H9 (cell line): ENCODE results near the gene CDC25A. TPM values are rescaled to one million over a fixed set of nuclear protein-coding genes. Genes with fewer than 3 reads are reported as not detected.
"Not testable (repeated sequence)": the region's sequence is repeated elsewhere in the genome, so short reads cannot be mapped to it uniquely, and the experiment has no call there.

Experiments used
- DNase-seq: peaks from one replicate; pipeline ENCODE4 v3.0.0-alpha.2; 2017
- H2AFZ ChIP-seq: one replicate; pipeline ENCODE4 v1.6.1; 2013; ENCODE audit warnings: mild to moderate bottlenecking, low read length, control low read depth, moderate library complexity
- H2AK5ac ChIP-seq: 2 replicates; pipeline ENCODE4 v1.6.1; 2013; ENCODE audit warnings: low read length, control low read depth, mixed read lengths; ENCODE audit not compliant: insufficient read length
- H2BK120ac ChIP-seq: one replicate; pipeline ENCODE4 v1.6.1; 2013; ENCODE audit warnings: low read depth, mild to moderate bottlenecking, low read length, control low read depth, inconsistent platforms; ENCODE audit not compliant: poor library complexity, severe bottlenecking
- H2BK12ac ChIP-seq: 2 replicates; pipeline ENCODE4 v1.6.1; 2013; ENCODE audit warnings: low read length, control low read depth, mixed read lengths, low read depth; ENCODE audit not compliant: insufficient read length
- H2BK15ac ChIP-seq: 2 replicates; pipeline ENCODE4 v1.6.1; 2013; ENCODE audit warnings: low read depth, low read length, control low read depth
- H2BK20ac ChIP-seq: one replicate; pipeline ENCODE4 v1.6.1; 2013; ENCODE audit warnings: low read depth, mild to moderate bottlenecking, low read length, control low read depth, inconsistent platforms; ENCODE audit not compliant: poor library complexity, severe bottlenecking
- H2BK5ac ChIP-seq: 2 replicates; pipeline ENCODE4 v1.6.1; 2013; ENCODE audit warnings: low read length, control low read depth, mixed read lengths; ENCODE audit not compliant: insufficient read length
- H3K14ac ChIP-seq: 2 replicates; pipeline ENCODE4 v1.6.1; 2013; ENCODE audit warnings: low read length, control low read depth; ENCODE audit not compliant: insufficient read depth
- H3K18ac ChIP-seq: 2 replicates; pipeline ENCODE4 v1.6.1; 2013; ENCODE audit warnings: low read depth, mild to moderate bottlenecking, mixed read lengths, low read length, control low read depth; ENCODE audit not compliant: insufficient read length
- H3K23ac ChIP-seq: 2 replicates; pipeline ENCODE4 v1.6.1; 2013; ENCODE audit warnings: low read length, control low read depth, mixed read lengths, low read depth; ENCODE audit not compliant: insufficient read length
- H3K23me2 ChIP-seq: 2 replicates; pipeline ENCODE4 v1.6.1; 2013; ENCODE audit warnings: low read depth, mild to moderate bottlenecking, mixed read lengths, low read length, control low read depth; ENCODE audit not compliant: insufficient read length, poor library complexity, severe bottlenecking
- H3K27ac ChIP-seq: 2 replicates; pipeline ENCODE4 v1.5.1; 2013; ENCODE audit warnings: low read length, control low read depth, mixed read lengths, low read depth; ENCODE audit not compliant: insufficient read length
- H3K27me3 ChIP-seq: 2 replicates; pipeline ENCODE4 v1.6.1; 2013; ENCODE audit warnings: low read length, control low read depth, inconsistent platforms; ENCODE audit not compliant: insufficient read depth
- H3K4ac ChIP-seq: 2 replicates; pipeline ENCODE4 v1.6.1; 2013; ENCODE audit warnings: low read depth, mild to moderate bottlenecking, control low read depth, inconsistent platforms, low read length, moderate library complexity
- H3K4me1 ChIP-seq: 2 replicates; pipeline ENCODE4 v1.6.1; 2013; ENCODE audit warnings: low read length, control low read depth, inconsistent platforms; ENCODE audit not compliant: insufficient read depth
- H3K4me2 ChIP-seq: 2 replicates; pipeline ENCODE4 v1.6.1; 2013; ENCODE audit warnings: low read length, control low read depth, mixed read lengths; ENCODE audit not compliant: insufficient read length, insufficient read depth
- H3K56ac ChIP-seq: 2 replicates; pipeline ENCODE4 v1.6.1; 2013; ENCODE audit warnings: low read depth, mild to moderate bottlenecking, mixed read lengths, low read length, control low read depth; ENCODE audit not compliant: insufficient read length
- H3K79me1 ChIP-seq: 2 replicates; pipeline ENCODE4 v1.6.1; 2013; ENCODE audit warnings: low read depth, mild to moderate bottlenecking, moderate library complexity, low read length, control low read depth, inconsistent platforms; ENCODE audit not compliant: insufficient read depth, poor library complexity, severe bottlenecking
- H3K79me2 ChIP-seq: 2 replicates; pipeline ENCODE4 v1.6.1; 2013; ENCODE audit warnings: low read length, control low read depth, inconsistent platforms; ENCODE audit not compliant: insufficient read depth
- H3K9ac ChIP-seq: 2 replicates; pipeline ENCODE4 v1.6.1; 2013; ENCODE audit warnings: low read length, control low read depth, mixed read lengths; ENCODE audit not compliant: insufficient read length; ENCODE audit errors: extremely low read depth
- H3K9me3 ChIP-seq: one replicate; pipeline ENCODE4 v1.6.1; 2013; ENCODE audit warnings: low read depth, low read length, inconsistent platforms; ENCODE audit not compliant: control insufficient read depth
- H3T11ph ChIP-seq: one replicate; pipeline ENCODE4 v1.6.1; 2013; ENCODE audit warnings: mild to moderate bottlenecking, low read length, control low read depth, inconsistent platforms
- H4K20me1 ChIP-seq: one replicate; pipeline ENCODE4 v1.6.1; 2013; ENCODE audit not compliant: control insufficient read depth, insufficient read length, insufficient read depth
- H4K5ac ChIP-seq: 2 replicates; pipeline ENCODE4 v1.6.1; 2013; ENCODE audit warnings: low read depth, mild to moderate bottlenecking, mixed read lengths, low read length, control low read depth; ENCODE audit not compliant: insufficient read length
- H4K8ac ChIP-seq: replicated peaks from 2 replicates; pipeline ENCODE4 v1.6.1; 2013; ENCODE audit warnings: low read length, control low read depth, mixed read lengths, low read depth; ENCODE audit not compliant: insufficient read length
- H4K91ac ChIP-seq: 2 replicates; pipeline ENCODE4 v1.6.1; 2013; ENCODE audit warnings: low read depth, mild to moderate bottlenecking, moderate library complexity, mixed read lengths, low read length, control low read depth; ENCODE audit not compliant: insufficient read length
- H3K27ac Mint-ChIP-seq, 3 experiments: 2 replicates in 2 of 3; 3 replicates in 1 of 3; pipeline ENCODE4 v1.8.0; 2020 to 2021; ENCODE audit warnings: mixed read lengths in 3 of 3, mild to moderate bottlenecking in 1 of 3, moderate library complexity in 1 of 3
- H3K27me3 Mint-ChIP-seq: 2 replicates; pipeline ENCODE4 v1.8.0; 2021; ENCODE audit warnings: low read depth, mild to moderate bottlenecking, moderate library complexity, mixed read lengths
- H3K36me3 Mint-ChIP-seq, 3 experiments: 2 replicates in 2 of 3; 3 replicates in 1 of 3; pipeline ENCODE4 v1.8.0; 2020 to 2021; ENCODE audit warnings: low read depth in 3 of 3, mixed read lengths in 3 of 3; ENCODE audit not compliant: insufficient read depth in 1 of 3
- H3K4me1 Mint-ChIP-seq, 2 experiments: 2 replicates each; pipeline ENCODE4 v1.8.0; 2020; ENCODE audit warnings: mixed read lengths in 2 of 2
- H3K4me3 Mint-ChIP-seq, 2 experiments: 2 replicates in 1 of 2; 3 replicates in 1 of 2; pipeline ENCODE4 v1.8.0; 2020 to 2021; ENCODE audit warnings: mild to moderate bottlenecking in 2 of 2, mixed read lengths in 2 of 2, moderate library complexity in 1 of 2
- H3K9me3 Mint-ChIP-seq, 2 experiments: 2 replicates in 1 of 2; 3 replicates in 1 of 2; pipeline ENCODE4 v1.8.0; 2020; ENCODE audit warnings: mild to moderate bottlenecking in 2 of 2, mixed read lengths in 2 of 2, moderate library complexity in 1 of 2
- WGBS: extraction: QIAGEN DNeasy Blood & Tissue Kit; methylation state at CpG from one replicate; pipeline ENCODE4 v1.1.7; 2013; ENCODE audit warnings: missing lambda C conversion rate, low lambda C conversion rate, mixed read lengths; ENCODE audit not compliant: insufficient read length; ENCODE audit errors: extremely low coverage; 5-methylcytosine and 5-hydroxymethylcytosine counted together
- total RNA-seq: library from RNA; stranded (reverse); gene quantifications from 2 replicates; pipeline ENCODE4 v1.2.1, GENCODE V29; 2021
- TF ChIP-seq, protein P1 (sequence below): fragments of 200-600 bp; sonication (generic); conservative IDR thresholded peaks from 3 replicates; pipeline ENCODE4 v1.8.0; 2021; ENCODE audit warnings: antibody characterized with exemption, mild to moderate bottlenecking

CDC25A gene
- total RNA-seq, 1 experiment from 2014 or later = 83.3 TPM

DNA sequence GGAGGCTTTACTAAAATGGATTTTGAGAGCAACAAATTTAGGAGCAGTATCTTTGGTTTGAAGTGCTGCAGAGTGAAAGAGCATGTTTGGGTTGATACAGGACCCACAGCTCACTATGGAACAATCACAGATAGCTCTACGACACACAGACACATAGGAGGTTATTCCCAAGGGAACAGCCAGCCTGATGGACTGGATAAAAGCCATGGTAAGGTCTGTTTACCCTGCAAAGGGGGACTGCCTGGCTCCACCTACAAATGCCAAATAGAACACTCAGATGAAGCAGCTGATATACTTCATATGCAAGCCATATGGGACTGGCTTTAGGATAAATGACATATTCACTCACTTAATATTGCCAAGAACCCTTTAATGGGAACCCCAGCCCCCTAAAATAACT lies 75.4 kb downstream of the CDC25A start:
- DNase-seq = no peak
- Histone ChIP-seq H4K91ac (no peak overlapping the region), H3K4me1 (0 out of 2 replicates have a peak, but pooled peaks cover 4% of the 10 kb centered on the region), H3K27me3 (no peaks in the 10 kb centered on the region), H3K9ac (no peak overlapping the region), H3K56ac (no peak overlapping the region), H2AK5ac (no peak overlapping the region), H3K9me3 (no peaks in the 10 kb centered on the region), H2BK120ac (no peak overlapping the region), H2BK5ac (no peak overlapping the region), H2BK15ac (no peak overlapping the region), H2AFZ (peak overlapping the region; percentile 54), H2BK20ac (no peak overlapping the region), H4K20me1 (no peaks in the 10 kb centered on the region), H4K5ac (no peak overlapping the region), H3K4me2 (no peak overlapping the region), H3K79me1 (no peaks in the 10 kb centered on the region), H2BK12ac (no peak overlapping the region), H3K18ac (no peak overlapping the region), H3K23me2 (no peaks in the 10 kb centered on the region), H4K8ac (no peak overlapping the region), H3K27ac (no peak overlapping the region), H3K23ac (no peak overlapping the region), H3K4ac (no peak overlapping the region), H3T11ph (no peak overlapping the region), H3K14ac (no peak overlapping the region), H3K79me2 (no peaks in the 10 kb centered on the region)
- H3K27me3 Mint-ChIP-seq = no peaks in the 10 kb centered on the region
- no peak overlapping the region for H3K4me3 Mint-ChIP-seq
- peaks cover 13 to 15% of the 10 kb centered on the region in 2 experiments for H3K4me1 Mint-ChIP-seq
- H3K9me3 Mint-ChIP-seq = peaks cover 2 to 6% of the 10 kb centered on the region in 2 experiments; a peak in 2 of 5 replicates
- no CpG with 5 or more reads among the region's 1 CpG for WGBS
- peaks cover 0 to 9% (median 3%) of the 10 kb centered on the region in 3 experiments; a peak in 3 of 7 replicates for H3K36me3 Mint-ChIP-seq
- TF ChIP-seq, protein P1, sequence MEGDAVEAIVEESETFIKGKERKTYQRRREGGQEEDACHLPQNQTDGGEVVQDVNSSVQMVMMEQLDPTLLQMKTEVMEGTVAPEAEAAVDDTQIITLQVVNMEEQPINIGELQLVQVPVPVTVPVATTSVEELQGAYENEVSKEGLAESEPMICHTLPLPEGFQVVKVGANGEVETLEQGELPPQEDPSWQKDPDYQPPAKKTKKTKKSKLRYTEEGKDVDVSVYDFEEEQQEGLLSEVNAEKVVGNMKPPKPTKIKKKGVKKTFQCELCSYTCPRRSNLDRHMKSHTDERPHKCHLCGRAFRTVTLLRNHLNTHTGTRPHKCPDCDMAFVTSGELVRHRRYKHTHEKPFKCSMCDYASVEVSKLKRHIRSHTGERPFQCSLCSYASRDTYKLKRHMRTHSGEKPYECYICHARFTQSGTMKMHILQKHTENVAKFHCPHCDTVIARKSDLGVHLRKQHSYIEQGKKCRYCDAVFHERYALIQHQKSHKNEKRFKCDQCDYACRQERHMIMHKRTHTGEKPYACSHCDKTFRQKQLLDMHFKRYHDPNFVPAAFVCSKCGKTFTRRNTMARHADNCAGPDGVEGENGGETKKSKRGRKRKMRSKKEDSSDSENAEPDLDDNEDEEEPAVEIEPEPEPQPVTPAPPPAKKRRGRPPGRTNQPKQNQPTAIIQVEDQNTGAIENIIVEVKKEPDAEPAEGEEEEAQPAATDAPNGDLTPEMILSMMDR = no peak
- peak overlapping the region in 2 of 3 experiments; percentile 1 to 7; a peak in 2 of 7 replicates for H3K27ac Mint-ChIP-seq

DNA sequence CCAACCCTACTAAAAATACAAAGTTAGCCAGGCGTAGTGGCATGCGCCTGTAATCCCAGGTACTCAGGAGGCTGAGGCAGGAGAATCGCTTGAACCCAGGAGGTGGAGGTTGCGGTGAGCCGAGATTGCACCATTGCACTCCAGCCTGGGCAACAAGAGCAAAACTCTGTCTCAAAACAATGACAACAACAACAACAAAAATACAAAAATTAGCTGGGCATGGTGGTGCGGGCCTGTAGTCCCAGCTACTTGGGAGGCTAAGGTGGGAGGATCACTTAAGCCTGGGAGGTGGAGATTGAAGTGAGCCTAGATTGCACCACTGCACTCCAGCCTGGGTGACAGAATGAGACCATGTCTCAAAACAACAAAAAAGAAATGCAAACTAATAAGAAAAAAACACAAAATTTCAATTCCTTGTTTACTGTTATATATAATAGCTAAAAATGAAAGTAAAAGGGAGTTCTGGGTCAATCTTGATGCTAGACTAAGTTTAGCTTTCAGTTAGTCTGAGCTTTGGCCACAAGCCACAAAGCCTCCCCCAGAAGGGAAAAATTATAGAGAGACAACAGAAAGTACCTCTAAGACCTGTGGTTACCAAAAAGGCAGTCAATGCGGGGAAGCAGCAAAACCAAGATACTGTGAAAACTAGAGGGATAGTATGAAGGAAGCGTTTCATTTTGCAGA lies 76.0 kb downstream of the CDC25A start:
- H3K27me3 Mint-ChIP-seq, H3K18ac ChIP-seq, H3K4me2 ChIP-seq, H2BK20ac ChIP-seq, H3K27ac ChIP-seq, H3K23ac ChIP-seq, H3K9me3 Mint-ChIP-seq, H2BK15ac ChIP-seq, H3T11ph ChIP-seq, H3K9me3 ChIP-seq, DNase-seq, H3K27me3 ChIP-seq, H3K56ac ChIP-seq, H2BK12ac ChIP-seq, H3K4me1 ChIP-seq, H2BK5ac ChIP-seq, H4K8ac ChIP-seq, H3K14ac ChIP-seq, H3K4ac ChIP-seq, H4K20me1 ChIP-seq, H3K23me2 ChIP-seq, H3K79me2 ChIP-seq, H3K4me3 Mint-ChIP-seq, H2BK120ac ChIP-seq, H4K5ac ChIP-seq, H2AK5ac ChIP-seq, H3K79me1 ChIP-seq, H3K9ac ChIP-seq, H4K91ac ChIP-seq: not testable (repeated sequence)
- peak overlapping the region in 2 of 3 experiments; percentile 1 to 7; a peak in 2 of 7 replicates for H3K27ac Mint-ChIP-seq
- peak overlapping the region; percentile 54 for H2AFZ ChIP-seq
- H3K36me3 Mint-ChIP-seq = peaks cover 0 to 12% (median 3%) of the 10 kb centered on the region in 3 experiments; a peak in 3 of 7 replicates
- H3K4me1 Mint-ChIP-seq = peaks cover 19 to 20% of the 10 kb centered on the region in 2 experiments
- WGBS = no CpG with 5 or more reads among the region's 8 CpGs
